Measurements from ENCODE around the gene SSR4. TPM values are rescaled to one million over a fixed set of nuclear protein-coding genes. Genes with fewer than 3 reads are reported as not detected.

Gene SSR4
- polyA plus RNA-seq, 2 of the 4 experiments (the other 2 are of a cell fraction), result 212 to 352 TPM

- no peaks in the 10 kb centered on the region; the same call in 2 of the 3 replicates for H3K4me1 ChIP-seq
- no peak overlapping the region for H3K4me2 ChIP-seq
- H3K27ac ChIP-seq, result no peak overlapping the region
- WGBS (ENCODE audit: missing lambda C conversion rate), result 82% methylated on average over 7 of the region's 7 CpGs
- FAIRE-seq, result no peak
- DNase-seq (ENCODE audit: low read depth in 1 of 2, low spot score in 1 of 2), result no peak
- no peak overlapping the region for H3K4me3 ChIP-seq
- ChIA-PET CTCF (no interaction called here), POLR2A (no interaction called here)
- no peaks in the 10 kb centered on the region for H3K9me3 ChIP-seq
- TF ChIP-seq RNF2 (IDR thresholded peaks at IDR 0.05; ENCODE audit: borderline replicate concordance, low read depth), result no peak
- TF ChIP-seq, protein P1, sequence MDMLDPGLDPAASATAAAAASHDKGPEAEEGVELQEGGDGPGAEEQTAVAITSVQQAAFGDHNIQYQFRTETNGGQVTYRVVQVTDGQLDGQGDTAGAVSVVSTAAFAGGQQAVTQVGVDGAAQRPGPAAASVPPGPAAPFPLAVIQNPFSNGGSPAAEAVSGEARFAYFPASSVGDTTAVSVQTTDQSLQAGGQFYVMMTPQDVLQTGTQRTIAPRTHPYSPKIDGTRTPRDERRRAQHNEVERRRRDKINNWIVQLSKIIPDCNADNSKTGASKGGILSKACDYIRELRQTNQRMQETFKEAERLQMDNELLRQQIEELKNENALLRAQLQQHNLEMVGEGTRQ (IDR thresholded peaks at IDR 0.05), result no peak
- no peak for TF ChIP-seq HDAC2 (IDR thresholded peaks at IDR 0.05)
- TF ChIP-seq MAZ (IDR thresholded peaks at IDR 0.05; ENCODE audit: borderline replicate concordance, low read depth, low read length), result no peak
- TF ChIP-seq ZC3H11A (IDR thresholded peaks at IDR 0.05), result no peak
- TF ChIP-seq HOXB5 (CRISPR knock-in tag; IDR thresholded peaks at IDR 0.05), result no peak
- TF ChIP-seq E2F6 (IDR thresholded peaks at IDR 0.05; ENCODE audit: borderline replicate concordance, low read depth), result no peak
- TF ChIP-seq NPAS2 (CRISPR knock-in tag; IDR thresholded peaks at IDR 0.05; ENCODE audit: borderline replicate concordance), result no peak
- TF ChIP-seq MAFK (IDR thresholded peaks at IDR 0.05; ENCODE audit: partially characterized antibody), result no peak
- TF ChIP-seq REST (IDR thresholded peaks at IDR 0.05), result no peak
- TF ChIP-seq PBX3 (IDR thresholded peaks at IDR 0.05), result no peak
- no peak for TF ChIP-seq FOXS1 (CRISPR knock-in tag; IDR thresholded peaks at IDR 0.05)
- no peak for TF ChIP-seq CBX2 (IDR thresholded peaks at IDR 0.05; ENCODE audit: borderline replicate concordance, low read depth)
- ATAC-seq, result no peak
Observed at GRCh38 chrX:153820601-153821000, 26.1 kb downstream of the SSR4 start.

- no peaks in the 10 kb centered on the region for H3K9me3 ChIP-seq
- ATAC-seq (no peak), FAIRE-seq (no peak), DNase-seq (ENCODE audit: low read depth in 1 of 2, low spot score in 1 of 2) (no peak)
- H3K27ac ChIP-seq, result no peak overlapping the region
- WGBS (ENCODE audit: missing lambda C conversion rate), result 84% methylated on average over 8 of the region's 9 CpGs
- H3K4me3 ChIP-seq, result no peak overlapping the region
- no peaks in the 10 kb centered on the region; the same call in 2 of the 3 replicates for H3K4me1 ChIP-seq
- no peak overlapping the region for H3K4me2 ChIP-seq
- ChIA-PET POLR2A (no interaction called here), CTCF (no interaction called here)
- no peak for TF ChIP-seq TFCP2L1 (CRISPR knock-in tag; IDR thresholded peaks at IDR 0.05)
- TF ChIP-seq RAD21 (conservative IDR thresholded peaks at IDR 0.05 in 1 of 2, IDR thresholded peaks at IDR 0.05 in 1 of 2), result no peak
- no peak for TF ChIP-seq MYC (IDR thresholded peaks at IDR 0.05; ENCODE audit: borderline replicate concordance, low read length)
- TF ChIP-seq ZC3H11A (IDR thresholded peaks at IDR 0.05), result no peak
- TF ChIP-seq EHF (CRISPR knock-in tag; IDR thresholded peaks at IDR 0.05), result no peak
- TF ChIP-seq JUNB (IDR thresholded peaks at IDR 0.05), result no peak
- TF ChIP-seq TP53 (CRISPR knock-in tag; IDR thresholded peaks at IDR 0.05), result no peak
- no peak for TF ChIP-seq HOXA7 (CRISPR knock-in tag; IDR thresholded peaks at IDR 0.05)
- no peak for TF ChIP-seq ZFP36 (IDR thresholded peaks at IDR 0.05; ENCODE audit: borderline replicate concordance, partially characterized antibody)
- no peak for TF ChIP-seq HEYL (CRISPR knock-in tag; IDR thresholded peaks at IDR 0.05)
- no peak for TF ChIP-seq CHD2 (IDR thresholded peaks at IDR 0.05; ENCODE audit: low read length, partially characterized antibody)
- TF ChIP-seq POLR2A (IDR thresholded peaks at IDR 0.05; ENCODE audit: low read length), result no peak
- TF ChIP-seq RCOR1 (IDR thresholded peaks at IDR 0.05; ENCODE audit: low read depth, low read length), result no peak
- no peak for TF ChIP-seq NPAS2 (CRISPR knock-in tag; IDR thresholded peaks at IDR 0.05; ENCODE audit: borderline replicate concordance)
Observed at GRCh38 chrX:153821066-153821465, 26.6 kb downstream of the SSR4 start.

Measured in A549 (cell line).